HepG2 (cell line): Measurements from ENCODE around the gene TSEN34. TPM values are rescaled to one million over a fixed set of nuclear protein-coding genes. Genes with fewer than 3 reads are reported as not detected.

Experiments used
- ATAC-seq: fragments of 200-7000 bp; cut with Tn5 transposase; 3 replicates; pipeline ENCODE4 v1.9.1; 2020; ENCODE audit warnings: mild to moderate bottlenecking, moderate library complexity
- BruUV-seq: library from RNA; stranded (reverse); fragments of 400-500 nt; replicated peaks from 2 replicates; lab custom pipeline; 2021; lab: Mats Ljungman, UMichigan
- CTCF ChIA-PET: fragments of 300-600 bp; formaldehyde crosslinking; extraction: SDS; loops from one replicate; lab custom pipeline; 2021; ENCODE audit warnings: low total read pairs, inconsistent platforms, low intra/inter-chr PET ratio; lab: Yijun Ruan, JAX
- POLR2A ChIA-PET: fragments of 350-600 bp; sonication (Branson Sonifier 250); formaldehyde crosslinking; loops from one replicate; lab custom pipeline; 2020; ENCODE audit warnings: antibody characterized with exemption, inconsistent platforms; lab: Yijun Ruan, JAX
- DNase-seq: peaks from one replicate; pipeline ENCODE4 v3.0.0-alpha.2; 2015; ENCODE audit warnings: low spot score
- FAIRE-seq: peaks from 3 replicates; lab custom pipeline; 2011; peaks lifted over from hg19 to GRCh38; lab: Jason Lieb, UNC
- H2AFZ ChIP-seq: one replicate; pipeline ENCODE4 v1.6.1; 2011; ENCODE audit warnings: low read length, inconsistent platforms
- H3K27ac ChIP-seq: fragments of 300-600 bp; 3 replicates; pipeline ENCODE4 v1.8.0; 2011; ENCODE audit warnings: mixed run types, mild to moderate bottlenecking, mixed read lengths, low read length, inconsistent platforms; ENCODE audit not compliant: insufficient read depth; ENCODE audit errors: extremely low read length
- H3K27me3 ChIP-seq, 2 experiments: fragments of 200-600 bp in 1 of 2; 2 replicates in 1 of 2; 3 replicates in 1 of 2; pipeline versions ENCODE4 v1.6.0 to v1.8.0; 2011; ENCODE audit warnings: low read length in 2 of 2, mild to moderate bottlenecking in 2 of 2, moderate library complexity in 2 of 2, inconsistent platforms in 1 of 2; ENCODE audit not compliant: insufficient read depth in 2 of 2, control insufficient read depth in 1 of 2
- H3K36me3 ChIP-seq, 2 experiments: fragments of 200-600 bp in 1 of 2; replicated peaks in 1 of 2; 2 replicates in 1 of 2; 3 replicates in 1 of 2; pipeline versions ENCODE4 v1.5.1 to v1.8.0; 2011; ENCODE audit warnings: low read length in 2 of 2, inconsistent platforms in 1 of 2; ENCODE audit not compliant: insufficient read depth in 2 of 2, control insufficient read depth in 1 of 2
- H3K4me1 ChIP-seq: 2 replicates; pipeline ENCODE4 v1.5.1; 2012; ENCODE audit warnings: low read length, inconsistent platforms; ENCODE audit not compliant: insufficient read depth
- H3K4me2 ChIP-seq: 2 replicates; pipeline ENCODE4 v1.6.0; 2011; ENCODE audit warnings: low read depth, low read length, inconsistent platforms
- H3K4me3 ChIP-seq, 3 experiments: fragments of 200-600 bp in 1 of 3; sonication (generic), shearing (Covaris generic) in 1 of 3; replicated peaks in 1 of 3; 2 replicates each; pipeline ENCODE4 v1.5.1; 2011 to 2016; ENCODE audit warnings: low read length in 3 of 3, inconsistent platforms in 2 of 3, low read depth in 2 of 3, mild to moderate bottlenecking in 2 of 3, control low read depth in 1 of 3, mixed read lengths in 1 of 3; ENCODE audit not compliant: insufficient read depth in 1 of 3
- H3K79me2 ChIP-seq: one replicate; pipeline ENCODE4 v1.6.1; 2011; ENCODE audit warnings: low read length, inconsistent platforms; ENCODE audit not compliant: insufficient read depth
- H3K9ac ChIP-seq: 2 replicates; pipeline ENCODE4 v1.6.0; 2011; ENCODE audit warnings: mild to moderate bottlenecking, low read depth, low read length, inconsistent platforms; ENCODE audit not compliant: insufficient read depth
- H3K9me3 ChIP-seq: 2 replicates; pipeline ENCODE4 v1.5.1; 2012; ENCODE audit warnings: mild to moderate bottlenecking, low read length
- H4K20me1 ChIP-seq: 2 replicates; pipeline ENCODE4 v1.6.0; 2011; ENCODE audit warnings: inconsistent platforms, mild to moderate bottlenecking, low read length, moderate library complexity; ENCODE audit not compliant: insufficient read depth
- BRCA1 ChIP-seq: sonication (generic); formaldehyde crosslinking; IDR thresholded peaks from 2 replicates; pipeline ENCODE4 v1.4.0; 2020; ENCODE audit warnings: missing genetic modification reagents
- CTCF ChIP-seq: sonication (generic); formaldehyde crosslinking; IDR thresholded peaks from 2 replicates; pipeline ENCODE4 v1.5.0; 2020; ENCODE audit warnings: mild to moderate bottlenecking, missing genetic modification reagents, moderate library complexity
- ERF ChIP-seq: IDR thresholded peaks from 2 replicates; pipeline ENCODE4 v1.6.1; 2018; ENCODE audit warnings: missing biosample characterization, missing genetic modification reagents
- HNRNPLL ChIP-seq: fragments of 200-400 bp; formaldehyde crosslinking; IDR thresholded peaks from 2 replicates; pipeline ENCODE4 v1.6.1; 2017; ENCODE audit warnings: mild to moderate bottlenecking, low read depth, low read length; ENCODE audit not compliant: poor library complexity, severe bottlenecking
- IRF2 ChIP-seq: IDR thresholded peaks from 2 replicates; pipeline ENCODE4 v1.6.1; 2018; ENCODE audit warnings: missing genetic modification reagents, missing compliant biosample characterization
- KDM2A ChIP-seq: sonication (generic); formaldehyde crosslinking; IDR thresholded peaks from 2 replicates; pipeline ENCODE4 v1.4.0; 2020; ENCODE audit warnings: low read depth, missing genetic modification reagents, borderline replicate concordance
- PTBP1 ChIP-seq: fragments of 200-400 bp; formaldehyde crosslinking; IDR thresholded peaks from 2 replicates; pipeline ENCODE4 v1.6.1; 2018; ENCODE audit warnings: low read length, low read depth; ENCODE audit not compliant: poor library complexity, severe bottlenecking
- STAG1 ChIP-seq: sonication (generic); formaldehyde crosslinking; IDR thresholded peaks from 2 replicates; pipeline ENCODE4 v1.4.0; 2020; ENCODE audit warnings: missing genetic modification reagents
- U2AF2 ChIP-seq: fragments of 200-400 bp; formaldehyde crosslinking; IDR thresholded peaks from 2 replicates; pipeline ENCODE4 v1.6.1; 2017; ENCODE audit warnings: low read depth, mild to moderate bottlenecking, low read length
- ZNF362 ChIP-seq: sonication (generic); formaldehyde crosslinking; IDR thresholded peaks from 2 replicates; pipeline ENCODE4 v1.4.0; 2020; ENCODE audit warnings: missing genetic modification reagents, mild to moderate bottlenecking, borderline replicate concordance
- ZNF646 ChIP-seq: sonication (generic); formaldehyde crosslinking; IDR thresholded peaks from 2 replicates; pipeline ENCODE4 v1.9.0; 2021; ENCODE audit warnings: mild to moderate bottlenecking, missing genetic modification reagents
- WGBS: methylation state at CpG from one replicate; pipeline ENCODE4 v1.1.6; 2017; ENCODE audit warnings: low lambda C conversion rate; 5-methylcytosine and 5-hydroxymethylcytosine counted together
- in situ Hi-C: cut with HindIII; loops from 2 replicates; pipeline ENCODE4 v1.10.0; 2017; ENCODE audit warnings: low pct_unique_long_range_greater_than_20kb; ENCODE audit not compliant: extremely low pct_ligation_motif_present
- intact Hi-C: fragments of 100-400 bp; cut with micrococcal nuclease; formaldehyde crosslinking; loops from one replicate; pipeline ENCODE4 v1.10.0; 2022; ENCODE audit not compliant: unreplicated experiment
- polyA plus RNA-seq, 8 experiments: library from polyadenylated mRNA; depleted of rRNA in 3 of 8; stranded (reverse) in 7 of 8; unstranded in 1 of 8; fragments of >200 nt; fragmentation: Illumina TruSeq in 4 of 8; extraction: Trizol in 4 of 8; gene quantifications; 2 replicates each; pipeline versions ENCODE4 v1.2.1 to v1.2.3, GENCODE V29; 2011 to 2016; ENCODE audit warnings: low read depth in 4 of 8, missing spikeins in 1 of 8, mixed read lengths in 1 of 8; ENCODE audit not compliant: insufficient read depth in 1 of 8
- total RNA-seq, 5 experiments: library from RNA; depleted of rRNA; stranded (reverse); fragments of >200 nt; fragmentation: Illumina TruSeq; extraction: Trizol; gene quantifications; 2 replicates each; pipeline ENCODE4 v1.2.3, GENCODE V29; 2016; ENCODE audit warnings: low read depth in 1 of 5

TSEN34 gene
- total and polyA plus RNA-seq, 2 of the 13 experiments (the other 11 are each of a cell fraction or from before 2014, with no cell fraction given): 55.1 to 65.4 TPM

GRCh38 chr19:54168174-54168917 is 22.8 kb upstream of the TSEN34 start:
- peak overlapping the region; percentile 50 for H3K4me2 ChIP-seq
- no peak overlapping the region for H3K27ac ChIP-seq
- POLR2A ChIA-PET: interaction anchor here (0.6 to 1.2 kb wide), 2 partner anchors 21 to 31 kb away, joined by 3 to 5 read pairs; partner anchors contain the start of gene MBOAT7
- H2AFZ ChIP-seq: no peak overlapping the region
- no peak overlapping the region for H3K9ac ChIP-seq
- ATAC-seq (peak; percentile 87), FAIRE-seq (peak; percentile 64), DNase-seq (peak; percentile 71)
- in situ Hi-C loops: no loop called here
- CTCF ChIA-PET: interaction anchor here (1.1 to 1.4 kb wide), 3 partner anchors 63 to 157 kb away, joined by 3 to 18 read pairs (median 7); no protein-coding TSS in a partner anchor
- H4K20me1 ChIP-seq: no peaks in the 10 kb centered on the region
- H3K27me3 ChIP-seq: no peaks in the 10 kb centered on the region
- no peaks in the 10 kb centered on the region for H3K79me2 ChIP-seq
- peaks cover 12% of the 10 kb centered on the region; the same call in 1 of the 2 replicates for H3K4me1 ChIP-seq
- H3K36me3 ChIP-seq: no peaks in the 10 kb centered on the region
- no peaks in the 10 kb centered on the region for H3K9me3 ChIP-seq
- WGBS: 23% methylated on average over 19 of the region's 25 CpGs
- peak overlapping the region in 1 of 3 experiments; percentile 30; a peak in 1 of 6 replicates for H3K4me3 ChIP-seq
- intact Hi-C loops: loop anchor here (2.0 kb wide), 1 partner anchor 62 kb away; no protein-coding TSS in a partner anchor
- BruUV-seq: no TSS peak
- TF ChIP-seq KDM2A (peak; percentile 45; the same call in 1 of the 2 replicates), ZNF646 (CRISPR knock-in tag) (no peak), HNRNPLL (peak; percentile 39), U2AF2 (peak; percentile 93), ZNF362 (CRISPR knock-in tag) (no peak), IRF2 (CRISPR knock-in tag) (0 out of 2 replicates have a peak, but pooled peaks have one; percentile 24), CTCF (CRISPR knock-in tag) (peak; percentile 88), STAG1 (CRISPR knock-in tag) (peak; percentile 76), PTBP1 (peak; percentile 58), BRCA1 (CRISPR knock-in tag) (no peak), ERF (CRISPR knock-in tag) (peak; percentile 50; the same call in 1 of the 2 replicates)
